HG03064 (cell line): Measurements from ENCODE around the gene MTRF1.

Source experiments
- ATAC-seq: cut with Tn5 transposase; IDR thresholded peaks from one replicate; pipeline ENCODE4 v1.9.1; 2021; ENCODE audit warnings: low read depth; ENCODE audit not compliant: unreplicated experiment

MTRF1 gene

DNA sequence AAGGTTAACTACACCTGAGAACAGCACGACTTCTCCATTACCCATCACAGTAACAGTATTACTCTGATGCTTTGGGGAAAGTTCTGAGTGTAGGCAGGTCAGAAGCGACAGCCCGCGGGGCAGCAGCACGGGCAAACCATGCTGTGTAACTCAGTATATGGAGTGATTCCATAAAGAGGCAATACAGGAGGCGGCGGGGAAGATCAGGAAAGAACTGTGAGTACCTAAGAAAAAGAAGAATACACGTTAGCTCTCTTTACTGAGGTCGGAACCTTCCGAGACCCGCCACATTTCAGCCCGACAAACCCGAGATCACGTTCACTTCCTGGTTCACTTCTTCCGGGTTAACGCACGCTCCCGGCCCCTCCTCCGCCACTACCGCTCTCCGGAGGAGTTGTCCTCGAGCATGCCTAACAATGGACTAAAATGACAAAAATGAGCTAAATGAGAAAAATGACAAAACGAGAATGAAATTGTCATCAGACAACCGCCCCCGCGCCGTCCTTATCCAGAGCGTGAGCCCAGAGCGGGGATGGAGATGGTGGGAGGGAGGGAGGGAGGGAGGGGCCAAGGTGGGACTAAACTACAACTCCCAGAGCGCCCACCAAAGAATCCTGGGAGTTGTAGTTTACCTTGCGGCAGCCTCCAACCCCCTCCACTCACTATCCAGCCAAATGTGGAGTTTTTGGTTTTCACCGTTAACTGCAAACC is at the start of gene MTRF1:
Gene MTRF1, minus strand, starts transcription at position 316 of the 711 bp plus-strand sequence. CDS start 2,669 bp downstream, outside the sequence.
- ATAC-seq, result peak; percentile 97

- ATAC-seq, result no peak
Observed at GRCh38 chr13:41313117-41313516, 49.7 kb upstream of the MTRF1 start.

DNA sequence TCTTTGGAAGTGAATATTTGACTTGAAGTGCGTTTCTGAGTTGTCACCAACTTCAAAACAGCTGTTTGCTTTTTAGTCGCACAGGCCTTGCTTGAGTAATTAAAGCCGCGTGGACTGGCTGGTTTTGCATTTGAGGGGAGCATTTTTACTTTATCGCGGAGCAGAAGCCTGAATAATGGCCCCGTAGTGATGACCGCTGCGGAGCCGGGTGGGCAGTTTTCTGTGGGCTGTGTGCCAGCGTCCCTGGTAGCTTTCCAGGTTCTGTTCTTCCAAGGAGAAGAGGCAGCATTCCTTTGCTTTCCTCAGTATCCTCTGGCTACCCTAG is 48.8 kb upstream of the MTRF1 start:
- ATAC-seq, result no peak

DNA sequence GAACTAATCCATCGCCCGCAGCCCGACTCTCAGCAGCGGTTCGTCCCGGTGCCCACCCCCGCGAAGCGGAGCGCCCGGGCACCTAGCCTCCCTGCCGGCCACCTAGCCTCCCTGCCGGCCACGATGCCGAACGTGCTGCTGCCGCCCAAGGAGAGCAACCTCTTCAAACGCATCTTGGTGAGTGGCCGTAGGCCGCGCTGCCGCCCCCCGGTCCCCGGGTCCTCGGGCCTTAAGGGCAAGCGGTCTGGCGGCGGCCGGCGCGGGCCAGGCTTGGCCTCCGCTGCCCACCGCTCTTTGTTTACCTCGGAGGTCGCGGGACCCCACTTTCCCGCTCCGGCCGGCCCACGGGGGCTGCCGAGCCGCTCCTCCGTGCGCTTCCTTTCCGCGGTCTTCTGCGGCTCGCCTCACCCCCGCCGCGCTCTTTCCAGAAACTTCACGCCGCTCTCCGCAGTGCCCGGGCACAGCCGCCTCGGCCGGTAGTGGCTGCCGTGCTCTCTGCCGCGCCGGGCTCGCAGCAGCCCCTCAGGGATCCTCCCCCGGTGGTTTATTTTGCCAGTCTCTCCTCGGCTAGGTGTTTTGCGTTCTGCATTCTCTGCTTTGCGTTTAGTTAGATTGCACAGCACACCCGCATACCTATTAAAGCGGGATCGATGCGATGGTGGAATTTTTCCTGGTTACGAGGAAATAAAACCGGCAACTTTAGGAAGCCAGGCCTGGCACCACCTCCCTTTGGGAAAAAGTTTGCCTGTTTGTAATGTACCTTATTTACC is 48.2 kb upstream of the MTRF1 start:
- ATAC-seq, result peak; percentile 38

GRCh38 chr13:41310963-41311405 is 47.6 kb upstream of the MTRF1 start, which contains the start of gene NAA16:
Gene NAA16, plus strand, starts transcription at chr13:41311267. Its CDS starts 262 bp downstream, at chr13:41311529.
- peak; percentile 58 for ATAC-seq

- ATAC-seq, result no peak
Observed at GRCh38 chr13:41307884-41308640, 44.7 kb upstream of the MTRF1 start.

DNA sequence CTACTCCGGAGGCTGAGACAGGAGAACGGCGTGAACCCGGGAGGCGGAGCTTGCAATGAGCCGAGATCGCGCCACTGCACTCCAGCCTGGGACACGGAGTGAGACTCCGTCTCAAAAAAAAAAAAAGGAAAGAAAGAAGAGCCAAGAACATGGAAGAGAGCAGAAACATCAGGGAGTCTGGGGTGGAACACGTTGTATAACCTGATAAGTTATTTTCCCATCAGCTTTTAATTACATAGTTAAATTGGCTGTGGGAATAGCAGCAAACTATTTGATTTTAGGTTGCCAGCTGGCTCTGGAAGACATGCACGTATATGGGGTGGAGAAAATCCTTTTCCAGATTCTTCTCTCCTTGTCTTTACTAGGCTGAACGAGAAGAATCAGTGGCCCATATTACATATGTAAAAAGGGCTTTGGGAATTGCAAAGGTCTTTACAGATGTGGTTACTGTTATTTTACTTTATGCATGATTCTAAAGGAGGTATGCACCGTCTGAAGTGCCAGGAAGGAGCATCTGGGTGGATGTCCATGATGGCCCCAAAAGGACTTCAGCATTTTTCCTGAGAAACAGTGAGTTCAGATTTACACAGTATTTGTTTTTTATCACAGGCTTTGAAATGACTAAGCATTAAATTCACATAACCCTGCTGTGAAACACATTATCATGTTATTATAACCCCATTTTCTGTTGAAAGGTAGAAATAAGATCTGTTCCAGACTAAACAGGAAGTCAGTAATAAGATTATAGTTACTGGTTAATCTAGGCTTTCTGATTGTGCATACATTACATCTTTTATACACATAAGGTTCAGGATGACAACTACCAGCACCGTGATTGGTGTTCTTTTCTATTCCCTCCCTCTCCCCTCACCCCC is 43.1 kb upstream of the MTRF1 start:
- ATAC-seq, result no peak

DNA sequence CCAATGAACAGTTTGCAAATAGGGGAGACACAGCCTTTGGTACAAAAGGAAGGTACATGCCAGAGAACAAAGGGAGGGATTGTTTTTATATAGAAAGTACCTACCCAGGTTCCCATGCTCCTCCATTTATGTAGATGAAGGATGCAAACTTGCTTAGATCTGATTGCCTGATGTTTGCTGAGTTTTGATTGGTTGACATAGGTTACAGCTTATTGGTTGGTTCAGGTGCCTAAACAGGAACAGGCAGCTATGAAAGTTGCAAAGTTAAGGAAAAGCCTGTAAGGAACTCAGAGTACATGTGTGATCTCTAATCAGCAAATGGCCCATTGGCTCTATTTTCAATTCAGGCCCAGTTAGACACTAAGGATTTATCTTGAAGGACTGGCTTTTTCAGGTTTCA is 41.2 kb upstream of the MTRF1 start:
- ATAC-seq, result no peak

DNA sequence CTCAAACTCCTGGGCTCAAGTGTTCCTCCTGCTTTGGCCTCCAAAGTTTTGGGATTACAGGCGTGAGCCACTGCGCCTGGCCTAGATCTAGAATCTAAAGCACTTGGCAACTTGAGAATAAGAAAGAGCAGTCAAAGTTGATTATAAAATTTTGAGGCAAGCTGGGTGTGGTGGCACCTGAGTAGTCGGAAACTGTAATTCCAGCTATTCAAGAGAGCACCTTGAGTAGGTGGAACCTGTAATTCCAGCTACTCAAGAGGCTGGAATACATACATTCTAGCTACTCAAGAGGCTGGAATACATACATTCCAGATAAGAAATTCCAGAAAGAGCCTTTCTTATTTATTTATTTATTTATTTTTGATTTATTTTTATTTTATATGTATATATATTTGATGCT is 39.4 kb upstream of the MTRF1 start:
- ATAC-seq, result no peak

DNA sequence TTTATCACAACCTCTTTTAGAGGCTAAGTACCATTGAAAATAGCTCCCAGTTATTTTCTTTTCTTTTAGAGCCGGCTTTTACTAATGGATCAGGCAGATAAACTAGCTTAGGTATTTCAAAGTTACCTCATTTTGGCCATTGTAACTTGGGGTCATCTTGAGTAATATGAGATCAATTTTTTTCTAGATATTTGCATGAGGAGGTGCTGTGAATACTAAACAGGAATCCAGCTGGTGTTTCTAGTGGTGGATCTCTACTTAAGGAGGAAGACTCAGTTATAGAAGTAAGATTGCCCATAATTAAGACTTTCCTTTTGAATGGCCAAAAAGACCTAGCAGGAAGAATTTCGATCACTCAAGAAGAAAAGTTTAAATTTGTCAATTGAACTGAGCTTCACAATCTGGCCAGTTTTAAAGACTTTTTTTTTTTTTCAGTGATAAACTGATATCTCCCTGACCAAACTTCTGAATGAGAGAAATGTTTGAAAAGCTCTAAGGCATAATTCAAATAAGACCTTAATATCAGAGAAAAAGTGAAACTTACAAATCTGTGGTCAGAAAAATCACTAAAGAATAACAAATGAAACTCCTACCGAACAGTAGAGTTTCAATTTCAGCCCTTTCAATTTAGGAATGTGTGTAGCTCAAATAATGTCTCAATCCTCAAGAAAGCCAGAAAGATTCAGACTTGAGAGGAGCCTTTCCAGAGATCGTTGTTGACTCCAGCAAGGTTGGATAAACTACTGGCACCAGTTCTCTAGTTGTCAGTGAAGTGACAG is 36.1 kb upstream of the MTRF1 start:
- ATAC-seq, result peak; percentile 62

GRCh38 chr13:41296879-41297646 is 33.7 kb upstream of the MTRF1 start:
- ATAC-seq, result no peak

- ATAC-seq, result no peak
Observed at GRCh38 chr13:41295973-41296372, 32.6 kb upstream of the MTRF1 start.

DNA sequence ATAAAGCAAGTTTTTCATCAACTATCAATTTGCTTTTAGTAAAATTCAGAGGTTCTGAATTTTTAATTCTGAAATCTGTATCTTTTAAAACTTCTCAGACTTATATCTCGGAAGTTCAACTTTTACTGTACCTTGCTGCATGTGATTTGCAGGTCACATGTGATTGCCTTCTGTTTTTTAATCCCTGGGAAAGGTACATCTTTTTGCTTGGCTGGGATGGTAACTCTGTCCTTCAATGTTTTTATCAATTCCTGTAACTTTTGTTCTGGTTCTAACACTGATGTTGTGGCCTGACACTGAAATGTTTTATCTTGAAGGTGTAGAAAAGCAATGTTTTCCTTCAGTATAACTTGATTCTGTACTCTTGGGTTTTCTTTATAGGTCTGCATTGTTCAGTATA is 31.5 kb upstream of the MTRF1 start:
- no peak for ATAC-seq

- no peak for ATAC-seq
Observed at GRCh38 chr13:41293272-41293671, 29.9 kb upstream of the MTRF1 start.

DNA sequence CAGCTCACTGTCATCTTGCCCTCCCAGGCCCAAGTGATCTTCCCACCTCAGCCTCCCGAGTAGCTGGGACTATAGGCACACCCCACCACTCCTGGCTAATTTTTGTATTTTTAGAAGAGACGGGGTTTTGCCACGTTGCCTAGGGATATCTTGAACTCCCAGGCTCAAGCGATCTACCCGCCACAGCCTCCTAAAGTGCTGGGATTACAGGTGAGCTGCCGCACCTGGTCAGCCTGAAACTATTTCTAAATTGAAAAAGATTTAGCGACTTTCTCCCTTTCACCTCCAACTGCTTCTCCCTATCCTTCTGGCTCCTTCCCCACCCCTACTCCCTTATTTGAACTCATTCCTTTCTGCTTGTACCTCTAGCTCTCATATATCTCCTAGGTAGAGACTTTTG is 27.9 kb upstream of the MTRF1 start:
- no peak for ATAC-seq

GRCh38 chr13:41289463-41289881 is 26.1 kb upstream of the MTRF1 start:
- no peak for ATAC-seq

GRCh38 chr13:41286370-41286769 is 23.0 kb upstream of the MTRF1 start:
- ATAC-seq, result no peak

DNA sequence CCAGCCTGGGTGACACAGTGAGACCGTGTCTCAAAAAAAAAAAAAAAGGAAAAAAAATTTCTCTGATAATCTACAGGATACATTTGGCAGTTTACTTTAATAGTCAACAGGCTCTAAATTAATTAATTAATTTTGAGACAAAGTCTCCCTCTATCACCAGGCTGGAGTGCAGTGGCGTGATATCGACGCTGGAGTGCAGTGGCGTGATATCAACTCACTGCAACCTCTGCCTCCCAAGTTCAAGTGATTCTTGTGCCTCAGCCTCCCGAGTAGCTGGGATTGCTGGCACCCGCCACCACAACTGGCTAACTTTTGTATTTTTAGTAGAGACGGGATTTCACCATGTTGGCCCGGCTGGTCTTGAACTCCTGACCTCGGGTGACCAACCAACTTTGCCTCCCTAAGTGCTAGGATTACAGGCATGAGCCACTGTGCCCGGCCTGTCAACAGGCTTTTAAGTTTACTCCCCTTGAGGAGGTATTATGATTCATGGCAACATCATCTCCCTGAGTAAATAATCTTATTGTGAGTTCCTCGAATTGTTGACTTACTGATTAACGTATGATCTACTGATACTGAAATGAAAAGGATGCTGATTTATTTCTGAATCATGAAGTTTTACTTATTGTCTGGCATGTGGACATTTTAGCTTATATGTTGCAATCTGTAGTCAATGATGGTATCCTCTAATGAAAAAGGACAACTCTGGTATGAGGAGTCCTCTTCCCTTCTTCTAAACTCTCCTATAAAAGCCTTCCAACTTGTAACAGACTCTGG is 21.3 kb upstream of the MTRF1 start:
- no peak for ATAC-seq
